Lower leg skin (tissue), 3 donors: ENCODE results near the gene KRT76.

Experiments
- POLR2A ChIP-seq, 2 donors: fragments of 450-650 bp; IDR thresholded peaks; one replicate each; pipeline ENCODE4 v1.6.1; 2016 to 2017; ENCODE audit warnings: antibody characterized with exemption in 2 of 2, mild to moderate bottlenecking in 1 of 2, moderate library complexity in 1 of 2
- TF ChIP-seq, protein P1 (sequence below), 3 donors: fragments of 450-650 bp; IDR thresholded peaks; one replicate each; pipeline ENCODE4 v1.5.1; 2016; ENCODE audit warnings: antibody characterized with exemption in 3 of 3, mild to moderate bottlenecking in 3 of 3, moderate library complexity in 2 of 3

DNA sequence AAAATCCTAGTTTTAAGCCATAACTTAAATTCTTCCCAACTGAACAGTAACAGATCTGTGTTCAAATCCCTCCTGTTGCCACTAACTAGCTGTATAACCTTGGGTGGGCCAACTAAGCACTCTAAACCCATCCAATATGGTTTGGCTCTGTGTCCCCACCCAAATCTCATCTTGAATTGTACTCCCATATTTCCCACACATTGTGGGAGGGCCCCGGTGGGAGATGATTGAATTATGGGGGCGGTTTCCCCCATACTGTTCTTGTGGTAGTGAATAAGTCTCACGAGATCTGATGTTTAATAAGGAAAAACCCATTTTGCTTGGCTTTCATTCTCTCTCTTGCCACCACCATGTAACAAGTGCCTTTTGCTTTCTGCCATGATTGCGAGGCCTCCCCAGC, 38.0 kb upstream of the KRT76 start:
- TF ChIP-seq POLR2A (IDR thresholded peaks at IDR 0.05): no peak
- TF ChIP-seq, protein P1, sequence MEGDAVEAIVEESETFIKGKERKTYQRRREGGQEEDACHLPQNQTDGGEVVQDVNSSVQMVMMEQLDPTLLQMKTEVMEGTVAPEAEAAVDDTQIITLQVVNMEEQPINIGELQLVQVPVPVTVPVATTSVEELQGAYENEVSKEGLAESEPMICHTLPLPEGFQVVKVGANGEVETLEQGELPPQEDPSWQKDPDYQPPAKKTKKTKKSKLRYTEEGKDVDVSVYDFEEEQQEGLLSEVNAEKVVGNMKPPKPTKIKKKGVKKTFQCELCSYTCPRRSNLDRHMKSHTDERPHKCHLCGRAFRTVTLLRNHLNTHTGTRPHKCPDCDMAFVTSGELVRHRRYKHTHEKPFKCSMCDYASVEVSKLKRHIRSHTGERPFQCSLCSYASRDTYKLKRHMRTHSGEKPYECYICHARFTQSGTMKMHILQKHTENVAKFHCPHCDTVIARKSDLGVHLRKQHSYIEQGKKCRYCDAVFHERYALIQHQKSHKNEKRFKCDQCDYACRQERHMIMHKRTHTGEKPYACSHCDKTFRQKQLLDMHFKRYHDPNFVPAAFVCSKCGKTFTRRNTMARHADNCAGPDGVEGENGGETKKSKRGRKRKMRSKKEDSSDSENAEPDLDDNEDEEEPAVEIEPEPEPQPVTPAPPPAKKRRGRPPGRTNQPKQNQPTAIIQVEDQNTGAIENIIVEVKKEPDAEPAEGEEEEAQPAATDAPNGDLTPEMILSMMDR (IDR thresholded peaks at IDR 0.05): no peak
